A549 (cell line): ENCODE data around the gene CTDP1. TPM values are rescaled to one million over a fixed set of nuclear protein-coding genes. Genes with fewer than 3 reads are reported as not detected.

Experiments used
- ATAC-seq, 2 experiments: fragments of 200-7000 bp in 1 of 2; fragments of >200 bp in 1 of 2; cut with Nextera tagmentation in 1 of 2; cut with Tn5 transposase in 1 of 2; 3 replicates each; pipeline versions ENCODE4 v1.8.0 to v1.9.1; 2018 to 2020; ENCODE audit warnings: mild to moderate bottlenecking in 1 of 2, moderate library complexity in 1 of 2
- CTCF ChIA-PET: fragments of 300-600 bp; sonication (Branson Sonifier 250); formaldehyde crosslinking; extraction: SDS; loops from one replicate; lab custom pipeline; 2021; ENCODE audit warnings: antibody characterized with exemption, inconsistent platforms; lab: Yijun Ruan, JAX
- POLR2A ChIA-PET: fragments of 350-600 bp; formaldehyde crosslinking; extraction: SDS; loops from one replicate; lab custom pipeline; 2021; ENCODE audit warnings: antibody characterized with exemption, inconsistent platforms; lab: Yijun Ruan, JAX
- DNase-seq, 2 experiments: peaks; one replicate each; pipeline versions ENCODE4 v3.0.0 to v3.0.0-alpha.2; 2011 to 2016; ENCODE audit warnings: low read depth in 1 of 2, low spot score in 1 of 2
- FAIRE-seq: peaks from 2 replicates; lab custom pipeline; 2011; peaks lifted over from hg19 to GRCh38; lab: Jason Lieb, UNC
- H3K27ac ChIP-seq, 2 experiments: fragments of >200 bp; sonication (Bioruptor Twin); formaldehyde crosslinking; 3 replicates each; pipeline ENCODE4 v1.5.1; 2016 to 2017
- H3K4me1 ChIP-seq: fragments of >200 bp; sonication (Bioruptor Twin); formaldehyde crosslinking; 3 replicates; pipeline ENCODE4 v1.6.1; 2016
- H3K4me2 ChIP-seq: fragments of >200 bp; sonication (Bioruptor Twin); formaldehyde crosslinking; 3 replicates; pipeline ENCODE4 v1.6.1; 2016
- H3K4me3 ChIP-seq: fragments of >200 bp; sonication (Bioruptor Twin); formaldehyde crosslinking; 3 replicates; pipeline ENCODE4 v1.5.1; 2016
- H3K9me3 ChIP-seq: fragments of >200 bp; sonication (Bioruptor Twin); formaldehyde crosslinking; 3 replicates; pipeline ENCODE4 v1.6.1; 2016
- ATOH8 ChIP-seq: fragments of 250-450 bp; sonication (Bioruptor Pico); IDR thresholded peaks from 2 replicates; pipeline ENCODE4 v1.5.0; 2020; ENCODE audit warnings: low read depth, mild to moderate bottlenecking, moderate library complexity
- BHLHE40 ChIP-seq: IDR thresholded peaks from 2 replicates; pipeline ENCODE4 v1.6.1; 2012; ENCODE audit warnings: low read depth, low read length, inconsistent platforms
- CEBPB ChIP-seq, 2 experiments: fragments of >200 bp in 1 of 2; sonication (Bioruptor Twin) in 1 of 2; formaldehyde crosslinking in 1 of 2; IDR thresholded peaks; 2 replicates each; pipeline ENCODE4 v1.6.1; 2012 to 2016
- CHD4 ChIP-seq: fragments of 200-600 bp; sonication (generic); IDR thresholded peaks from 2 replicates; pipeline ENCODE4 v1.6.1; 2016; ENCODE audit warnings: antibody characterized with exemption, mild to moderate bottlenecking, borderline replicate concordance
- EP300 ChIP-seq, 2 experiments: fragments of >200 bp; sonication (Bioruptor Twin); formaldehyde crosslinking; IDR thresholded peaks; 2 replicates in 1 of 2; 3 replicates in 1 of 2; pipeline ENCODE4 v1.6.1; 2016 to 2017
- GATA3 ChIP-seq: IDR thresholded peaks from 2 replicates; pipeline ENCODE4 v1.6.1; 2012; ENCODE audit warnings: borderline replicate concordance
- HOXA7 ChIP-seq: fragments of 250-450 bp; sonication (Bioruptor Pico); IDR thresholded peaks from 2 replicates; pipeline ENCODE4 v1.5.0; 2020; ENCODE audit warnings: mild to moderate bottlenecking, moderate library complexity
- KDM1A ChIP-seq: fragments of 200-600 bp; sonication (generic); IDR thresholded peaks from 2 replicates; pipeline ENCODE4 v1.6.1; 2016; ENCODE audit warnings: low read depth, mild to moderate bottlenecking
- NR3C1 ChIP-seq: fragments of >200 bp; sonication (Bioruptor Twin); formaldehyde crosslinking; IDR thresholded peaks from 3 replicates; pipeline ENCODE4 v1.6.1; 2017
- PHF8 ChIP-seq: fragments of 200-600 bp; sonication (generic); IDR thresholded peaks from 2 replicates; pipeline ENCODE4 v1.6.1; 2016; ENCODE audit warnings: low read depth, mild to moderate bottlenecking, antibody characterized with exemption, moderate library complexity, borderline replicate concordance
- RCOR1 ChIP-seq: fragments of 150-350 bp; IDR thresholded peaks from 2 replicates; pipeline ENCODE4 v1.6.1; 2014; ENCODE audit warnings: antibody characterized with exemption, low read length, low read depth
- RFX5 ChIP-seq: fragments of 450-650 bp; IDR thresholded peaks from 2 replicates; pipeline ENCODE4 v1.7.1; 2014; ENCODE audit warnings: antibody characterized with exemption, mild to moderate bottlenecking, moderate library complexity
- TFCP2L1 ChIP-seq: fragments of 250-450 bp; sonication (Bioruptor Pico); IDR thresholded peaks from 2 replicates; pipeline ENCODE4 v1.5.0; 2021; ENCODE audit warnings: mild to moderate bottlenecking
- TP53 ChIP-seq: fragments of 250-450 bp; sonication (Bioruptor Pico); IDR thresholded peaks from 2 replicates; pipeline ENCODE4 v1.5.0; 2021; ENCODE audit warnings: mild to moderate bottlenecking, moderate library complexity
- ZC3H11A ChIP-seq: fragments of 450-650 bp; IDR thresholded peaks from 2 replicates; pipeline ENCODE4 v1.6.1; 2014; ENCODE audit warnings: antibody characterized with exemption, mild to moderate bottlenecking
- ZFP36 ChIP-seq: fragments of 450-650 bp; IDR thresholded peaks from 2 replicates; pipeline ENCODE4 v1.6.1; 2014; ENCODE audit warnings: borderline replicate concordance; ENCODE audit not compliant: partially characterized antibody
- ZNF302 ChIP-seq: fragments of 250-450 bp; sonication (Bioruptor Pico); IDR thresholded peaks from 2 replicates; pipeline ENCODE4 v1.9.0; 2021; ENCODE audit warnings: inconsistent platforms, mild to moderate bottlenecking, moderate library complexity
- ZSCAN20 ChIP-seq: fragments of 250-450 bp; sonication (Bioruptor Pico); IDR thresholded peaks from 2 replicates; pipeline ENCODE4 v1.8.0; 2022; ENCODE audit warnings: mild to moderate bottlenecking, moderate library complexity
- WGBS: methylation state at CpG from one replicate; pipeline ENCODE4 v1.1.6; 2017; ENCODE audit errors: missing lambda C conversion rate; 5-methylcytosine and 5-hydroxymethylcytosine counted together
- polyA plus RNA-seq, 4 experiments: library from polyadenylated mRNA; depleted of rRNA in 3 of 4; stranded (reverse); fragments of >200 nt; fragmentation: RNase III in 1 of 4; extraction: RNeasy Plus Mini Kit Qiagen cat#74134 plus additional on column Dnase treatment in 1 of 4; gene quantifications; 2 replicates in 3 of 4; 3 replicates in 1 of 4; pipeline ENCODE4 v1.2.3, GENCODE V29; 2011 to 2017
- TF ChIP-seq, protein P1 (sequence below): IDR thresholded peaks from 2 replicates; pipeline ENCODE4 v1.6.1; 2012
- TF ChIP-seq, protein P2 (sequence below): fragments of >200 bp; sonication (Bioruptor Twin); formaldehyde crosslinking; IDR thresholded peaks from 3 replicates; pipeline ENCODE4 v1.5.1; 2016

CTDP1 gene
- polyA plus RNA-seq, 2 of the 4 experiments (the other 2 are of a cell fraction): 6.8 to 12.1 TPM

GRCh38 chr18:79635427-79635726 lies 44.2 kb upstream of the CTDP1 start (continued):
- TF ChIP-seq RFX5: no peak
- no peak for TF ChIP-seq HOXA7
- no peak for TF ChIP-seq NR3C1
- TF ChIP-seq PHF8: no peak
- TF ChIP-seq BHLHE40: no peak

- ChIA-PET POLR2A (no interaction called here), CTCF (interaction anchor here (0.8 kb wide), 1 partner anchor 257 kb away, joined by 3 read pairs; no protein-coding TSS in a partner anchor)
- Histone ChIP-seq H3K4me2 (no peak overlapping the region), H3K27ac (no peak overlapping the region)
- TF ChIP-seq TP53 (CRISPR knock-in tag) (no peak), CHD4 (no peak), ZC3H11A (no peak), ZNF302 (no peak), RCOR1 (no peak), ZSCAN20 (CRISPR knock-in tag) (no peak), EP300 (IDR thresholded peaks at IDR 0.05) (no peak), ATOH8 (CRISPR knock-in tag) (no peak)
- TF ChIP-seq, protein P1, sequence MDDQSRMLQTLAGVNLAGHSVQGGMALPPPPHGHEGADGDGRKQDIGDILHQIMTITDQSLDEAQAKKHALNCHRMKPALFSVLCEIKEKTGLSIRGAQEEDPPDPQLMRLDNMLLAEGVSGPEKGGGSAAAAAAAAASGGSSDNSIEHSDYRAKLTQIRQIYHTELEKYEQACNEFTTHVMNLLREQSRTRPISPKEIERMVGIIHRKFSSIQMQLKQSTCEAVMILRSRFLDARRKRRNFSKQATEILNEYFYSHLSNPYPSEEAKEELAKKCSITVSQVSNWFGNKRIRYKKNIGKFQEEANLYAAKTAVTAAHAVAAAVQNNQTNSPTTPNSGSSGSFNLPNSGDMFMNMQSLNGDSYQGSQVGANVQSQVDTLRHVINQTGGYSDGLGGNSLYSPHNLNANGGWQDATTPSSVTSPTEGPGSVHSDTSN: no peak
- TF ChIP-seq, protein P2, sequence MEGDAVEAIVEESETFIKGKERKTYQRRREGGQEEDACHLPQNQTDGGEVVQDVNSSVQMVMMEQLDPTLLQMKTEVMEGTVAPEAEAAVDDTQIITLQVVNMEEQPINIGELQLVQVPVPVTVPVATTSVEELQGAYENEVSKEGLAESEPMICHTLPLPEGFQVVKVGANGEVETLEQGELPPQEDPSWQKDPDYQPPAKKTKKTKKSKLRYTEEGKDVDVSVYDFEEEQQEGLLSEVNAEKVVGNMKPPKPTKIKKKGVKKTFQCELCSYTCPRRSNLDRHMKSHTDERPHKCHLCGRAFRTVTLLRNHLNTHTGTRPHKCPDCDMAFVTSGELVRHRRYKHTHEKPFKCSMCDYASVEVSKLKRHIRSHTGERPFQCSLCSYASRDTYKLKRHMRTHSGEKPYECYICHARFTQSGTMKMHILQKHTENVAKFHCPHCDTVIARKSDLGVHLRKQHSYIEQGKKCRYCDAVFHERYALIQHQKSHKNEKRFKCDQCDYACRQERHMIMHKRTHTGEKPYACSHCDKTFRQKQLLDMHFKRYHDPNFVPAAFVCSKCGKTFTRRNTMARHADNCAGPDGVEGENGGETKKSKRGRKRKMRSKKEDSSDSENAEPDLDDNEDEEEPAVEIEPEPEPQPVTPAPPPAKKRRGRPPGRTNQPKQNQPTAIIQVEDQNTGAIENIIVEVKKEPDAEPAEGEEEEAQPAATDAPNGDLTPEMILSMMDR: no peak
- TF ChIP-seq, all 56 proteins: peak for 0
- Histone ChIP-seq H3K4me1 (no peaks in the 10 kb centered on the region), H3K4me3 (no peak overlapping the region), H3K9me3 (no peaks in the 10 kb centered on the region)
- no peak for FAIRE-seq
- WGBS: 77% methylated on average over 18 of the region's 58 CpGs
- no peak for DNase-seq
- ATAC-seq: no peak
Measured at GRCh38 chr18:79637181-79637920, 42.3 kb upstream of the CTDP1 start.

GRCh38 chr18:79637921-79638909 lies 41.4 kb upstream of the CTDP1 start:
- DNase-seq (no peak), ATAC-seq (no peak), FAIRE-seq (no peak)
- 86% methylated on average over 22 of the region's 99 CpGs for WGBS
- H3K4me2 ChIP-seq: no peak overlapping the region
- no peaks in the 10 kb centered on the region for H3K9me3 ChIP-seq
- TF ChIP-seq GATA3: no peak
- no peak for TF ChIP-seq KDM1A
- TF ChIP-seq, protein P1: no peak
- no peak for TF ChIP-seq ZFP36
- no peak for TF ChIP-seq CEBPB (IDR thresholded peaks at IDR 0.05)
- TF ChIP-seq TFCP2L1 (CRISPR knock-in tag): no peak
- no peak overlapping the region for H3K4me3 ChIP-seq
- CTCF ChIA-PET: interaction anchor here (0.6 to 7.8 kb wide), 3 partner anchors 9 to 258 kb away, joined by 3 to 70 read pairs (median 3); no protein-coding TSS in a partner anchor
- no peak overlapping the region for H3K27ac ChIP-seq
- no peaks in the 10 kb centered on the region for H3K4me1 ChIP-seq
- POLR2A ChIA-PET: no interaction called here
